IPS-NIHi7 (cell line): Measurements from ENCODE around the gene KCNK15.

ENCODE experiments used
- DNase-seq: peaks from one replicate; pipeline ENCODE4 v3.0.0; 2012; ENCODE audit warnings: mixed read lengths; ENCODE audit errors: extremely low spot score

The KCNK15 gene

DNA sequence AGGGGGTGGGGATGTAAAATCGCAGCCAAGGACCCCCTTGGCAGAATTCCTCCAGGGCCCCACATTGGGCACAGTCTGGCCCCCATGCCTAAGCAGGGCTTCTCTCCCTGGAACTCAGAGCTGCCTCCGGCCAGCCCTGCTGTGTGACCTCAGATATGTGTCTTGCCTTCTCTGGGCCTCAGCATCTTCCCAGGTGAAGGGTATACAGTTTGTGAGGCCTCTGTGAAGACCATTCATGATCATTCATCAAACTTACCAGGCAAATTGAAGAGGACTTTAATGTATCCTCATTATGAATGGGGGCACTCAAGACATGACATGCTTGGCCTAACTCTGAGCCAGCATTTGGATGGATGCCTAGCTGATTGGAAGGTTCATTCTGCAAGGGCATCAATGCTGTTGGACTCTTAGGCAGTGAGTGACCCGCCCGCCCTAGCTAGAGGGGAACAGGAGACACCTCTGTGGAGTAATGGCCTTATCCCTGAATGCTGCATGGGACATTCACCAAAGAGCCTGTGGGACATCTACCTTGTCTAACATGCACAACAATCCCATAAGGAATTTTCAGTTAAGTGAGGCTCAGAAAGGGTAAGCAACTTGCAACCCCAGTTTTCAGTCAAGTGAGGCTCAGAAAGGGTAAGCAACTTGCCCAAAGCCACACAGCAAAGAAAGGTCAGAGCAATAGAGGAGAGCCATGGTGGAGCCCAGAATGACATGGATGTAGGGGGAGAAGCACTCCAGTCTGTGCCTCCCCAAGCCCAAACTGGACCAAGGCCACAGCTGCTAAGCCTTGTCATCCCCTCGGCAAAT, 30.0 kb upstream of the KCNK15 start:
- DNase-seq: no peak

DNA sequence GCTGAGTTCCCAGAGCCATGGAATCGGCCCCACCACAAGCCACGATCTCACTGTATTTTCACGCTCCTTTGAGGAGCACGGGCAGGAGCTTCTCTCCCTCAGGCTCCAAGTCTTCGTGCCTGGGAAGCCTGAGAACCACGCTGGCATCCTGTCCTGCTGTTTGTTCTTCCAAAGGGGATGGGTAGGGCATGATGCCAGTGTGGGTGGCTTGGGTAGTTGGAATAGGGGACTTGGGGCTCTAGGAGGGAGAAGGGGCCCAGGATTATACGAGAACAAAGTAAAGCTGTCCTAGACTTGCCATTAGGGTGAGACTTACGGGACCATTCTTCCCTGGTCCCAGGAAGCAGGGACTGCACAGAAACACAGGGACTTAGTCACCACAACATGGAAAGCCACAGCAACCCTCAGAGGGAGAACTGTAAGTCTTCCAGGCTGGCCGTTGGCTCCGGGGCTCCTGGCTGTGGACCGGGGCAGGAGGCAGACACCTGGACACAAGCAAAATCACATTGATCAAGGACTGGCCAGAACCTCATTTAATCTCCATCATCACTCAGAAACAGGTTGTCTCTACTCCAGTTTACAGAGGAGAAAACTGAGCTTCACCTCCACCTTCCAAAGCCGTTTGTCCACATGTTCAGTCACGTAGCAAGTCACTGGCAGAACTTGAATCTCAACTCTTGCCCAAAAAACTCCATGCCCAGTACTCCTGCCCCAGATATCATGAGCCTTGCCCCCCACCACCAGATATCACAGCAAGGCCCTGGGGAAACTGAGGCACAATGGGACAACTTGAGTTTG, 29.2 kb upstream of the KCNK15 start:
- no peak for DNase-seq

DNA sequence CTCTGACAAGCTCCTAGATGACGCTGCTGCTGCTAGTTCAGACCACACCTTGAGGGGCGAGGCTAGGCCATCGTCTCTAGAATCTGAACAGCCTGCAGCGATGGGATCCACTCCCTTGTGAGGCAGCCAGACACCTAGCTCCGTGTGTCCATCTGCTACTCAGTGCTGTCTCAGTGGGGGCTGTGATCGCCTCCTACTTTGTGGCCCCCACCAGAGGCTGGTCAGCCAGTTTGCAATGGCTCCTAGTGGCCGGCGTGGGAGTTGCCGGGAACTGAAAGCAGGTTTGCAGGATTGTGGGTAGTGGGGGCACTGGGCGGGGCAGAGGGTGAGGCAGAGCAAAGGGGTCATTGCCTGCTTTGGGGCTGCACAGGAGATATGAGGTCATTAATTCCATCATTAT, 27.7 kb upstream of the KCNK15 start:
- DNase-seq: peak; percentile 67

DNA sequence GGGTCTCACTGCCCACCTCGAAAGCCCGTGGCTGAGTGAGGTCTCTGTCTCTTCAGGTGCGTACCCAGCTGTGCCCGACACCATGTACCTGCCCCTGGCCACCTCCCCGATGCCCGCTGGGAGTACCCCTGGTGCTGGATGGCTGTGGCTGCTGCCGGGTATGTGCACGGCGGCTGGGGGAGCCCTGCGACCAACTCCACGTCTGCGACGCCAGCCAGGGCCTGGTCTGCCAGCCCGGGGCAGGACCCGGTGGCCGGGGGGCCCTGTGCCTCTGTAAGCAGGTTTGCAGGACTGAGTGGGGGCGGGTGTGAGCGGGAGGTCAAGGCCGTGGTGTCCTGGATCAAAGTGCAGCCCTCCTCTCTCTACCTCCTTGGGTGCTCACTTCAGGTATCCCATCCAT, 25.8 kb upstream of the KCNK15 start:
- no peak for DNase-seq

DNA sequence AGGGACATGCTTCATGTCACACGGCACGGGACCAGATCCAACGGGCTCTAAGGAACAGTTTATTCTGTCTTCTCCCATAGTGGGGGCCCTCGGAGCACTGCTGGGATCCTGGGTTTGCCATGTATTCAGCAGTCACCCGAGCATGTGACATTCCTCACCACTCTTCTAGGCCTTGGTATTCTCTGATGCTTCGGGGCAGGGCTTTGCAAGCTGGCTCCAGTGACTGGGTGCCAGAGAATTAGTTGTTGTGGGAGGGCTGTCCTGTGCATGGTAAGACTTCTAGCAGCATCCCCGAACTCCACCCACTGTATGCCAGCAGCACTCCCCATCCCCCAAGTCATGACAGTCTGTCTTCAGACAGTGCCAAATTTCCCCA, 25.1 kb upstream of the KCNK15 start:
- no peak for DNase-seq

DNA sequence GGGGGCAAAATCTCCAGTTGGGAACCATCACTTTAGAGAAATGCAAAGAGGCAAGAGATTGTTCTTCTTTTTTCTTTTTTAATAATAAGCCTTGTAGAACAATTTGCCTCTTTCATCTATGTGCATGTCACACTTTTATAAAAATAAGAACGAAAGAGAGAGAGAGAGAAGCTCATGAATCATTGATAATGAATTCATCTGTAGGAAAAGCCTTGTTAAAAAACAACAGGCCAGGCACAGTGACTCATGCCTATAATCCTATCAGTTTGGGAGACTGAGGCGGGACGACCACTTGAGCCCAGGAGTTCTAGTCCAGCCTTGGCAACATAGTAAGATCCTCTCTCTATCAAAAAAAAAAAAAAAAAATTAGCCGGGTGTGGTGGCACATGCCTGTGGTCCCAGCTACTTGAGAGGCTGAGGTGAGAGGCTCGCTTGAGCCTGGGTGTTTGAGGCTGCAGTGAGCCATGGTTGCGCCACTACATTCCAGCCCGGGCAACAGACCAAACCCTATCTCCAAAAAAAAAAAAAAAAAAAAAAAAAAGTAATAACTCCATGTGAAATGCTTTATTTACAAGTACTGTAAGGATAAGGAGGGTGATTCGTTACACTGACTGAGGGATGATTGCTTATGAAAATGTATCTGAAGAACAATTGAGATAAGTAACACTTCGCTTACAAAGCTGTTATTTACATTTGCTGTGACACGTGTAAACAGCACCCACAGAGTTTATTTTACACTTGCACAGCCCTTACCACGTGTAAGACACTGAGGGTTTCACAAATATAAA, 24.5 kb upstream of the KCNK15 start:
- no peak for DNase-seq

DNA sequence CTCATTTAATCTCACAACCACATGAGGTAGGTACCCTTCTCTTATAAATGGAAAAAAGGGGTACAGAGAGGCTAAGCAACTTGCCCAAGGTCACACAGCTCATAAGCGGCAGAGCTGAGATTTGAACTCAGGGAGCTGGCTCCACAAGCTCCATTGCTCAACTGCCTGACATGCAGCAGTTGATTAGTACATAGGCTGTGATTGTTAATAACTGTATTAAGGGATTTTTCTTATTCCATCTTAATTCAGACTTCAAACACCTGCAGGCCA, 23.9 kb upstream of the KCNK15 start:
- DNase-seq: no peak

DNA sequence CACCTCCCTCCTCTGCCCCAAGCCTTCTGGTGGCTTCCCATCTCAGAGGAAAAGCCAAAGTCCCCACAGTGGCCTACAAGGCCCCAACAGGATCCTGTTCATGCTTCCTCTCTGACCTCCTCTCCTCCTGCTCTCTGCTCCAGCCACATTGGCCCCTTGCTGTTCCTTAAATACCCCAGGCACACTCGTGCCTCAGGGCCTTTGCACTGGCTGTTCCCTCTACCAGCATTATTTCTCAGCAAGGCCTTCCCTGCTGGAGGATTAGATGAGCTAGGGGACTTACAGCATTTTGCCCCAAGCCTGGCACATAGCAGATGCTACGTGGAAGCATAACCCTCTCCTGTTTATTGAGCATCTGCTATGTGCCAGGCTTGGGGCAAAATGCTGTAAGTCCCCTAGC, 22.7 kb upstream of the KCNK15 start:
- DNase-seq: no peak

DNA sequence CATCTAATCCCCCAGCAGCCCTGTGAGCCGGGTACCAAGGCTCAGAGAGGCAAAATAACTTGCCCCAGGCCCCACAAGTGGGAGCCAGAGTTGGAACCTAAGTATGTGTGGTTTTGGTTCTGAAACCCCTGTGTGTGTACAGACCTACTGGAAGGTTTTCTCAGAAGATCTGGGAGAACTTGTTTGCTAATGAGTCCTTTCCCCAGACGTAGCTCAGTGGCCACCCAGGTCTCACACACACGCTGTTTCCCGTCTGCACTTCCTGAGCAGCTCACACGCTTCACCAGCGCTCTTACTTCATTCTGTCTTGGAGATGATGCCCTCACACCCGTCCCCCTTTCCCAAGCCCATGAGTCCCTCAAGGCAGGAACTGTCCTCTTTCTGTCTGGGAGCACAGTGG, 22.3 kb upstream of the KCNK15 start:
- DNase-seq: no peak

DNA sequence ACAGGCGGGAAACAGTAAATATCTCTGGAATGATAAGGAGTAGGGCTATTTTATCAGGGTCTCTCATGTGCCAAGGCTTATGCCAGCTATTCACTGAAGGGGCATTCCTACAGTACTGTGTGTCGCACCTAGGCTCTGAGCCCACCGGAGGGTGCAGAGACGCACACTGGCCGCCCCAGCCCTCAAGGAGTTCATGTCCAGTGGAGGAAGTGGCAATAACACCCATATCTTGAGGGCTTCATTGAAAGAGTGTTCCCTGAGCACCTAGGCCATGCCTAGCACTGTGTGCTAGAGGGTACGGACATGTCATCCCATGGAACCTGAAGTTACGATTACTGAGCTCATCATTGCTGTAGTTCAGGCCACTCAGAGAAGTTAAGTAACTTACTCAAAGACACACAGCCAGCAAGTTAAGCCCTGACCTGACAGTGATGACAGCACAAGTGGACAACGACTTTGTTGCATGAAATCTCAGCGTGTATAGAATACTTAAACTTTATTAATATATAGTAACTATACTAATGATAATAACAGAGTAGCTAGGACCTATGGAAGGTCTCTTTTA, 21.8 kb upstream of the KCNK15 start:
- no peak for DNase-seq

DNA sequence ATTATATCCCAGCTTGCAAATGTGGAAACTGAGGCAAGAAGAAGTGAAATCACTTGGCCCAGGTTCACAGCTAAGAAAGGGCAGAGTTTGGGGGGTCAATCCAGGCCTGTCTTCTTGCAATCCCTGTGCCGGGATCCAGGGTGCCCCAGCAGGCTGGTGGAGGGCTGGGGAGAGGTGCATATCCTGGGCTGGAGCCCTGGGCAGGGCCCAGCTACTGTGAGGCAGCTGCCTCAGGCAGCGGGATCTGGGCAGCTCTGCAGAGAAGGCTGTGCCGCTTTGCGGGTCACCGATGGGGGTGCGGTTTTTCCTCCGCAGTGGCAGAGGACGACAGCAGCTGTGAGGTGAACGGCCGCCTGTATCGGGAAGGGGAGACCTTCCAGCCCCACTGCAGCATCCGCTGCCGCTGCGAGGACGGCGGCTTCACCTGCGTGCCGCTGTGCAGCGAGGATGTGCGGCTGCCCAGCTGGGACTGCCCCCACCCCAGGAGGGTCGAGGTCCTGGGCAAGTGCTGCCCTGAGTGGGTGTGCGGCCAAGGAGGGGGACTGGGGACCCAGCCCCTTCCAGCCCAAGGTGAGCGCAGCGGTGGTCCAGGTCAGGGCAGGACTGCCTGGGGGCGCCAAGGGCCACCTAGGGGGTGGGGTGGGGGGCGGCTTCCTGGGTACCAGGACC, 21.1 kb upstream of the KCNK15 start:
- no peak for DNase-seq

DNA sequence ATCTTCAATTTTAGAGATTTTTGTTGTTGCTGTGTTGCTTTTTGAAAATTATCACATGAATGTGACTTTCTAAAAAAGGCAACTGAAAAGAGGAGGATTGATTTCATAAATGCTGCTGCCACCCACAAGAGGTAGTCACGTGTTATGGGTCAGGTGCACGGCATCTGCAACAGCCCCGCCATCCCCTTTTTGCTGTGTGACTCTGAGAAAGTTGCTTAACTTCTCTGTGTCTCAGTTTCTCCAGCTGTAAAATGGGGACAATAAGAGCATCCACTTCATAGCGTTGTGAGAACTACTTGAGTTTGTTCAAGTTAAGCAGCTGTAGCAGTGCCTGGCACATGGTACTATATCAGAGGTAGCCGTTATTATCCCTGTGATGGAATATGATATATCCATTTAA, 19.8 kb upstream of the KCNK15 start:
- DNase-seq: no peak

DNA sequence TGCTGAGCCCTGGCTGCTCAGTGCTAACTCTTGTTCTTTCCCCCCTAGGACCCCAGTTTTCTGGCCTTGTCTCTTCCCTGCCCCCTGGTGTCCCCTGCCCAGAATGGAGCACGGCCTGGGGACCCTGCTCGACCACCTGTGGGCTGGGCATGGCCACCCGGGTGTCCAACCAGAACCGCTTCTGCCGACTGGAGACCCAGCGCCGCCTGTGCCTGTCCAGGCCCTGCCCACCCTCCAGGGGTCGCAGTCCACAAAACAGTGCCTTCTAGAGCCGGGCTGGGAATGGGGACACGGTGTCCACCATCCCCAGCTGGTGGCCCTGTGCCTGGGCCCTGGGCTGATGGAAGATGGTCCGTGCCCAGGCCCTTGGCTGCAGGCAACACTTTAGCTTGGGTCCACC, 18.6 kb upstream of the KCNK15 start:
- no peak for DNase-seq

DNA sequence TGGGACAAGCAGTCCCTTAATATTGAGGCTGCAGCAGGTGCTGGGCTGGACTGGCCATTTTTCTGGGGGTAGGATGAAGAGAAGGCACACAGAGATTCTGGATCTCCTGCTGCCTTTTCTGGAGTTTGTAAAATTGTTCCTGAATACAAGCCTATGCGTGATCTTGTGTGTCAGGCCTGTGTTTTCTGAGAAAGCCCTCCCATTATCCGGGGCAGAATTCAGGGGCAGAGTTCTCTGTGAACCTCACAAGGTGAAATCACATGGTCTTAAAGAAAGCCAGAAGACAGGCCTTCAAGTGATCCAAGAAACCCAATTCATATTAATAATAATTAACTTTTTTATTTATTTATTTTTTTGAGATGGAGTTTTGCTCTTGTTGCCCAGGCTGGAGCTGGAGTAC, 18.0 kb upstream of the KCNK15 start:
- DNase-seq: no peak

DNA sequence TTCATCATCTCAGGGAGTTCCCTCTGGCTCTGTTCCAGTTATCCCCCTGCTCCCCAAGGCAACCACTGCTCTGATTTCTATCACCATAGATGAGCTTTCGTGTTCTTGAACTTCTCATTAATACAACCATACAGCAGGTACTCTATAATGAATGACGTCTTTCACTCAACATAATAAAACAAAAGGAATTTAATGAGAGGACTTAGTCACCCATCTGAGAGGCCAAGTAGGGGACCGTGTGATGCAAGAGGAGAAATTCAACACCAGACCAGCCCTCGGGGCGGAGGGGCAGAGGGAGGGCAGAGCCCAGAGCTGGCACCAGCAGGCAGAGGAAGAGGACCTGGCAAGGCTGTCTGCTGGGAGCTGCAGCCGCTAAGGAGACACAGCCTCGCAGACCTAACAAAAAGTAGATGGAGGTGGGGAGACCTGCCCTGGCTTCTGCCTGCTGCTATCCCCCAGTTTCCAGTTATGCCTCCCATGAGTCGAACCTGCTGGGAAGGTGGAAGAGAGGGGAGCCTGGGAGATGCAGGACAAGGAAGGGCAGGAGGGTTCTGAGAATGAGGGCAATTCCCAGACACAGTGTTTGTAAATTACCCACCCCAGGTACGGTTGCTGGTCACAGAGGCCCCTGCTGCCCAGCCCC, 16.7 kb upstream of the KCNK15 start:
- peak; percentile 59 for DNase-seq

DNA sequence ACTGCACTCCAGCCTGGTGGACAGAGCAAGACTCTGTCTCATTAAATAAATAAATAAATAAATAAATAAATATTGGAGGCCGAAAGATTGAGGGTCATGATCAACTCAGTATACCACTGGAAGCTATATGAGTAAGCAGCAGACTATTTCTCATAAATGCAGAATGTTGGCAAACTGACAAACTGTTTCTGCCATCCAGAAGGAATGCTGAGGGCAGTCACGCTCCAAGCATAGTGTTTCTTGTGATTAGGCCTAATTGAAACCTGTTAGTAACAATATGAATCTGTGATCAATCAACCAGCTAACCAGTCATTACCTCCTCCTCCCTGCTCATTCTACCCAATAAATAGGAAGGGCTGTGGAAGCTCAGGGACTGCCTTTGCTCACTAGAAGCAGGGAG, 15.2 kb upstream of the KCNK15 start:
- no peak for DNase-seq

DNA sequence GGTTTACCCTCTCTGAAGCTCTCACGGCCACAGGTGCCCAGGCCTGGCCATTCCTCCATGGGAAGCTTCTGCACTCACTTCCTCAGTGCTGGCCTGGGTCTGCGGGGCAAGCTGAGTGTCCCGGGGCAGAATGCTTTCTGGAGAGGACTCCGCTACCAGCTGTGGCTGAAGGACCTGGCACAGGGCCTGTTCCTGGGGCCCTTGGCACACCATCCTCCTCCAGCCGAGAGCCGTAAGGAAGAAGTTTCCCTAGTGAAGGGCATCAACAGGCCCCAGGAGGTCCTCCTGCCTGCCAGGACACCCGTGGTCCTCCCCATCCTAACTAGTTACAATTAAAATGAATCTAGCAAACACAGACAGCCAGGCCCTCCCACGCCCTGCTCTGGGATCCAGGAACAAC, 14.0 kb upstream of the KCNK15 start:
- no peak for DNase-seq

DNA sequence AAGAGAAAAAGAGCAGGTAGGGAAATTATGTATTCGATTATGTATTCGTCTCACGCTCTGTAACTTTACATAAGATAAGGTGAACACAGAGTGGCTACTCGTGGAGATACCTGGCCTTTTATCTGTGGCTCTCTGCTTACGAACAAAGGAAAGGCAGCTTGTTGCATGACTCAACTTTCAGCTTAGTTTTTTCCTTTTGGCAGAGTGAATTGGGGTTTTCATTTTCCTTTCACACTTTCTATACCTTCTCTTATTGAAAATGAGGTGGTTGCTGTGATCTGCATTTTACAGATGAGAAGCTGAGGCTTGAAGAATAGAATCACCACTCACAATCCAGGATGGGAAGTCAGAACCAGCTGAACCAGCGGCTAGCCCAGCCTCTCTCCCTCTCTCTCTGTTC, 13.3 kb upstream of the KCNK15 start:
- no peak for DNase-seq

DNA sequence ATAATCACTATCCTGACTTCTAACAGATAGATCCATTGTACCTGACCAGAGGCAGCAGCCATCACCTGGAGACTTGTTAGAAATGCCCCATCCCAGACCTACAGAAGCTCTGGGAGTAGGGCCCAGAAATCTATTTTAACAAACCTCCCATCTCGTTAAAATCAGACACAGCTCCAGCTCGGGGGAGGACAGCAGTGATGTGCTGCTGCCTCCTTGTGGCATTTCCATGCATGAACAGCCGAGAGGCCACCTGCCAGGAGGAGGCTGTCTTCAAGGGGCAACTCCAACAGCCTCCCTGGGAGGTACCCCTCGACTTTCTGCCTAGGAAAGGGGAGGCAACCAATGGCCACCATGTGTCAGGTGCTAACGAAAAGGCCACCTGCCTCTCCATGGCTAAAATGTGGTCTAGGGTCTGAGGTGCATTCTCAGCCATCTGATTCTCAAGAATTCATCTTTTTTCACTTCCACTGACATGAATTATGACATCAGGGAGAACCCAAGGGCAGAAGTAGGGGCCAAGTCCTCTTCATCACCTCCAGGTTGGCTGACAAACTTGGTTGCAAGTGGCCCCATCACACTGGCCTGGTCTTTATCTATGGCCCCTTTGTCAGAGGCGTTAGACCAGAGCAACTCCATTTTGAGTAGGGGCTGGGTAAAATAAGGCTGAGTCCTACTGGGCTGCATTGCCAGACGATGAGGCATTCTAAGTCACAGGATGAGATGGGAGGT, 12.2 kb upstream of the KCNK15 start:
- DNase-seq: peak; percentile 76

DNA sequence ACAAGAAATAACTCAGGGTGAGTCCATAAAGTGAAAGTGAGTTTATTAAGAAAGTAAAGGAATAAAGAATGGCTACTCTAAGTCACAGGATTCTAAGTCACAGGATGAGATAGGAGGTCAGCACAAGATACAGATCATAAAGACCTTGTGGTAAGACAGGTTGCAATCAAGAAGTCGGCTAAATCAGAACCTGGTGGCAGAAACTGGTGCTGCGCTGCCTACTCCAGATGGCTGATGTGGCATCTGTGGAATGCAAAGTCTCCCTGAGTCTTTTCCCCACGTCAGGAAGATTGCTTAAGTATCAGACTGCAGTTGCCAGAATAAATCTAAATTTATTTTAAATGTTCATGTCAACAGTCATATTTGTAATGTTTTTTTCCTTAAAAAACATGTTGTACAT, 10.7 kb upstream of the KCNK15 start:
- no peak for DNase-seq

DNA sequence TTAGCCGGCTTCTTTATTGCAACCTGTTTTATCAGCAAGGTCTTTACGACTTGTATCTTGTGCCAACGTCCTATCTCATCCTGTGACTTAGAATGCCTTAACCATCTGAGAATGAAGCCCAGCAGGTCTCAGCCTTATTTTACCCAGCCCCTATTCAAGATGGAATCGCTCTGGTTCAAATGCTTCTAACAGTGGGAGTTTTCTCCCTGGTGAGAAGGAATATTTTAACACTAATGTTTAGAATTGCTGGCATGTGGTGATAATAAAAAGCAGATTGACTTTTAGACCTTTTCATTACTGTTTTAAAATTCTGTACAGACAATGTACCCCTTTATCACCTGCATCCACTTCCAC, 9.9 kb upstream of the KCNK15 start:
- DNase-seq: no peak
